GM10266 (cell line): Measurements from ENCODE around the gene GRIK3.
"Not testable (repeated sequence)": the region's sequence is repeated elsewhere in the genome, so short reads cannot be mapped to it uniquely, and the experiment has no call there.

ENCODE experiments used
- DNase-seq: peaks from one replicate; pipeline ENCODE4 v3.0.0; 2012; ENCODE audit errors: extremely low spot score
- CTCF ChIP-seq: IDR thresholded peaks from 2 replicates; pipeline ENCODE4 v1.5.1; 2012; ENCODE audit warnings: mild to moderate bottlenecking, low read depth; ENCODE audit not compliant: control insufficient read depth, insufficient read depth; ENCODE audit errors: missing control alignments

The GRIK3 gene

GRCh38 chr1:36911561-36912364 lies 122.6 kb downstream of the GRIK3 start:
- no peak for TF ChIP-seq CTCF
- no peak for DNase-seq

GRCh38 chr1:36910886-36911540 lies 123.3 kb downstream of the GRIK3 start:
- no peak for DNase-seq
- TF ChIP-seq CTCF: no peak

- DNase-seq: no peak
- TF ChIP-seq CTCF: no peak
Measured at GRCh38 chr1:36909946-36910725, 124.2 kb downstream of the GRIK3 start.

GRCh38 chr1:36909359-36909758 lies 125.0 kb downstream of the GRIK3 start:
- not testable (repeated sequence) for DNase-seq

- TF ChIP-seq CTCF: no peak
- DNase-seq: no peak
Measured at GRCh38 chr1:36908096-36908495, 126.2 kb downstream of the GRIK3 start.

- TF ChIP-seq CTCF: no peak
- no peak for DNase-seq
Measured at GRCh38 chr1:36906555-36906954, 127.8 kb downstream of the GRIK3 start.

GRCh38 chr1:36905941-36906340 lies 128.4 kb downstream of the GRIK3 start:
- DNase-seq: no peak
- no peak for TF ChIP-seq CTCF
